PC-9 (cell line): Measurements from ENCODE around the gene PVALB. TPM values are rescaled to one million over a fixed set of nuclear protein-coding genes. Genes with fewer than 3 reads are reported as not detected.

ENCODE experiments used
- BruUV-seq: library from RNA; stranded (reverse); fragments of 400-500 nt; replicated peaks from 2 replicates; lab custom pipeline; 2021; lab: Mats Ljungman, UMichigan
- CTCF ChIA-PET: fragments of 300-600 bp; sonication (Branson Sonifier 250); formaldehyde crosslinking; loops from one replicate; lab custom pipeline; 2022; ENCODE audit warnings: antibody characterized with exemption; lab: Charles Lee
- POLR2A ChIA-PET: fragments of 300-600 bp; sonication (Branson Sonifier 250); formaldehyde crosslinking; loops from one replicate; lab custom pipeline; 2022; ENCODE audit warnings: antibody characterized with exemption; ENCODE audit not compliant: unreplicated experiment; lab: Charles Lee
- DNase-seq, 2 experiments: peaks; one replicate each; pipeline versions ENCODE4 v3.0.0 to v3.0.0-alpha.2; 2015 to 2022; ENCODE audit warnings: mixed read lengths in 1 of 2
- H2AFZ ChIP-seq: fragments of 200-600 bp; sonication (generic); 2 replicates; pipeline ENCODE4 v1.8.1; 2017; ENCODE audit warnings: antibody characterized with exemption
- H3F3A ChIP-seq: fragments of 200-600 bp; sonication (generic); 2 replicates; pipeline ENCODE4 v1.8.1; 2017; ENCODE audit warnings: antibody characterized with exemption, mild to moderate bottlenecking, low read depth; ENCODE audit not compliant: insufficient read depth
- H3K27ac ChIP-seq: fragments of 200-600 bp; sonication (generic); 2 replicates; pipeline ENCODE4 v1.6.1; 2016; ENCODE audit warnings: mixed run types
- H3K27me3 ChIP-seq: fragments of 200-600 bp; sonication (generic); 2 replicates; pipeline ENCODE4 v1.6.1; 2016; ENCODE audit warnings: low read depth, mixed run types; ENCODE audit not compliant: insufficient read depth
- H3K36me3 ChIP-seq: fragments of 200-600 bp; sonication (generic); 2 replicates; pipeline ENCODE4 v1.6.1; 2016; ENCODE audit warnings: low read depth, mixed run types
- H3K4me1 ChIP-seq: fragments of 200-600 bp; sonication (generic); replicated peaks from 2 replicates; pipeline ENCODE4 v1.6.1; 2016; ENCODE audit warnings: mixed run types; ENCODE audit not compliant: insufficient read depth
- H3K4me2 ChIP-seq: fragments of 200-600 bp; sonication (generic); 2 replicates; pipeline ENCODE4 v1.6.1; 2017; ENCODE audit warnings: mixed run types
- H3K4me3 ChIP-seq: fragments of 200-600 bp; sonication (generic); 2 replicates; pipeline ENCODE4 v1.6.1; 2016; ENCODE audit warnings: mixed run types
- H3K79me2 ChIP-seq: fragments of 200-600 bp; sonication (generic); 2 replicates; pipeline ENCODE4 v1.6.1; 2017; ENCODE audit warnings: low read depth, mixed run types
- H3K9me2 ChIP-seq: fragments of 200-600 bp; sonication (generic); 2 replicates; pipeline ENCODE4 v1.8.1; 2017; ENCODE audit warnings: mild to moderate bottlenecking; ENCODE audit not compliant: insufficient read depth
- H3K9me3 ChIP-seq: fragments of 200-600 bp; sonication (generic); 2 replicates; pipeline ENCODE4 v1.8.1; 2016; ENCODE audit warnings: low read depth; ENCODE audit not compliant: insufficient read depth
- H4K20me1 ChIP-seq: fragments of 200-600 bp; sonication (generic); 2 replicates; pipeline ENCODE4 v1.8.1; 2017; ENCODE audit not compliant: insufficient read depth
- EZH2 ChIP-seq: fragments of 200-600 bp; sonication (generic); IDR thresholded peaks from 2 replicates; pipeline ENCODE4 v1.8.0; 2017; ENCODE audit warnings: antibody characterized with exemption, low read depth
- intact Hi-C: fragments of 100-400 bp; cut with micrococcal nuclease; formaldehyde crosslinking; loops from one replicate; pipeline ENCODE4 v1.10.0; 2022; ENCODE audit not compliant: unreplicated experiment
- total RNA-seq: library from RNA; stranded (reverse); gene quantifications from 2 replicates; pipeline ENCODE4 v1.2.3, GENCODE V29; 2021
- TF ChIP-seq, protein P1 (sequence below): fragments of 200-600 bp; sonication (generic); conservative IDR thresholded peaks from 2 replicates; pipeline ENCODE4 v1.6.1; 2017; ENCODE audit warnings: mixed run types, antibody characterized with exemption, mild to moderate bottlenecking, moderate library complexity

Gene PVALB
- total RNA-seq, 1 experiment from 2014 or later, result not detected

- BruUV-seq, result no TSS peak
- Histone ChIP-seq H3K27me3 (peaks cover 27% of the 10 kb centered on the region), H3K4me1 (peaks cover 12% of the 10 kb centered on the region), H2AFZ (no peak overlapping the region), H3K4me2 (no peak overlapping the region), H3K27ac (no peak overlapping the region), H3F3A (no peaks in the 10 kb centered on the region), H3K36me3 (no peaks in the 10 kb centered on the region), H3K9me3 (no peaks in the 10 kb centered on the region), H3K4me3 (no peak overlapping the region), H4K20me1 (no peaks in the 10 kb centered on the region), H3K9me2 (no peaks in the 10 kb centered on the region), H3K79me2 (no peaks in the 10 kb centered on the region)
- intact Hi-C loops, result no loop called here
- no peak for TF ChIP-seq EZH2
- TF ChIP-seq, protein P1, sequence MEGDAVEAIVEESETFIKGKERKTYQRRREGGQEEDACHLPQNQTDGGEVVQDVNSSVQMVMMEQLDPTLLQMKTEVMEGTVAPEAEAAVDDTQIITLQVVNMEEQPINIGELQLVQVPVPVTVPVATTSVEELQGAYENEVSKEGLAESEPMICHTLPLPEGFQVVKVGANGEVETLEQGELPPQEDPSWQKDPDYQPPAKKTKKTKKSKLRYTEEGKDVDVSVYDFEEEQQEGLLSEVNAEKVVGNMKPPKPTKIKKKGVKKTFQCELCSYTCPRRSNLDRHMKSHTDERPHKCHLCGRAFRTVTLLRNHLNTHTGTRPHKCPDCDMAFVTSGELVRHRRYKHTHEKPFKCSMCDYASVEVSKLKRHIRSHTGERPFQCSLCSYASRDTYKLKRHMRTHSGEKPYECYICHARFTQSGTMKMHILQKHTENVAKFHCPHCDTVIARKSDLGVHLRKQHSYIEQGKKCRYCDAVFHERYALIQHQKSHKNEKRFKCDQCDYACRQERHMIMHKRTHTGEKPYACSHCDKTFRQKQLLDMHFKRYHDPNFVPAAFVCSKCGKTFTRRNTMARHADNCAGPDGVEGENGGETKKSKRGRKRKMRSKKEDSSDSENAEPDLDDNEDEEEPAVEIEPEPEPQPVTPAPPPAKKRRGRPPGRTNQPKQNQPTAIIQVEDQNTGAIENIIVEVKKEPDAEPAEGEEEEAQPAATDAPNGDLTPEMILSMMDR, result no peak
- DNase-seq, result no peak
- POLR2A ChIA-PET, result no interaction called here
- CTCF ChIA-PET, result no interaction called here
Observed at GRCh38 chr22:36803358-36803757, 13.5 kb downstream of the PVALB start.

GRCh38 chr22:36798674-36799066, 18.2 kb downstream of the PVALB start:
- Histone ChIP-seq H3K27ac (no peak overlapping the region), H4K20me1 (no peaks in the 10 kb centered on the region), H3K4me1 (no peaks in the 10 kb centered on the region), H3K36me3 (no peaks in the 10 kb centered on the region), H3K9me2 (no peaks in the 10 kb centered on the region), H3K27me3 (peaks cover 18% of the 10 kb centered on the region), H3K79me2 (no peaks in the 10 kb centered on the region), H3F3A (no peaks in the 10 kb centered on the region), H3K4me2 (no peak overlapping the region), H3K4me3 (no peak overlapping the region), H3K9me3 (no peaks in the 10 kb centered on the region), H2AFZ (no peak overlapping the region)
- CTCF ChIA-PET, result no interaction called here
- no peak for TF ChIP-seq EZH2
- TF ChIP-seq, protein P1, result no peak
- POLR2A ChIA-PET, result no interaction called here
- no peak for DNase-seq
- BruUV-seq, result no TSS peak
- intact Hi-C loops, result no loop called here

DNA sequence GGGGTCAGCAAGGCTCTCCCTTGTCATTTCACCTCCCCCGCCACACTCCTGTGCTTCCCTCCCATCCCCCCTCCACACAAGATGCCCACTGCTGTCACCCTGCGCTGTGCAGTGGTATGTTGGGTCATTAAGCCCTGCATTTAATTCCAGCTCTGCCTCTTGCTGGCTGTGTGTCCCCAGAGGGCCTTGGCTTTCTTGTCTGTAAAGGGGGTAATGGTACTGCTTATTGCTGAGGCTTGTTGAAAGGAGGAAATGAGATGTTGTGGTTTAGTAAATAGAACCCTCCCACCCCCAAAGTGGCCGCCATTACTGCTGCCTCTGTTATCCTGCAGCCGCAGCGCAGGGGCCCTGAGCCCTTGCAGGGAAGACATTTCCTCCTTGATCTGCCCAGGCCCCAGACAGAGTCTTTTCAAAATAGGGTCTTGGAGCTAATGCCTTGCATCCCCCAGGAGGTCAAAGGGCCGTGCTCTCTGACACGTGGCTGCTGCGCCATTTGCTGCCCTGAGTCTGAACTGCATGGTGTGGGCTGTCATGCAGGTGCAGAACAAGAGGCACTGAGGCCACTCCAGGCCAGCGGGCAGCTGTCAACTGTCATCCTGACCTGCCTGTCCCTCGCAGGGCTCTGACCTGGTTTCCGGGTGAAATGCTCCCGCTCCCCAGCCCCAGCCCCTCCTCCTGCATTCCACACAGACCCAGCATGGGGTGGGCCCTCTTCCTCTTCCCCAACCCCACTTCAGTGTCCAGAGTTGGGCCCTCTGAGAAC, 18.7 kb downstream of the PVALB start:
- POLR2A ChIA-PET, result no interaction called here
- H4K20me1 ChIP-seq, result no peaks in the 10 kb centered on the region
- no peaks in the 10 kb centered on the region for H3F3A ChIP-seq
- no peak overlapping the region for H3K4me3 ChIP-seq
- H3K36me3 ChIP-seq, result no peaks in the 10 kb centered on the region
- intact Hi-C loops, result no loop called here
- H3K27ac ChIP-seq, result no peak overlapping the region
- H3K27me3 ChIP-seq, result peaks cover 14% of the 10 kb centered on the region; the same call in 1 of the 2 replicates
- H3K9me3 ChIP-seq, result no peaks in the 10 kb centered on the region
- no peaks in the 10 kb centered on the region for H3K9me2 ChIP-seq
- no peak overlapping the region for H2AFZ ChIP-seq
- TF ChIP-seq, protein P1, result no peak
- TF ChIP-seq EZH2, result no peak
- H3K4me2 ChIP-seq, result no peak overlapping the region
- no peaks in the 10 kb centered on the region for H3K4me1 ChIP-seq
- no peaks in the 10 kb centered on the region for H3K79me2 ChIP-seq
- CTCF ChIA-PET, result no interaction called here
- no peak for DNase-seq
- no TSS peak for BruUV-seq
